HG03342 (cell line): ENCODE measurements around the gene ATP8A2.

Source experiments
- ATAC-seq: cut with Tn5 transposase; IDR thresholded peaks from one replicate; pipeline ENCODE4 v1.9.1; 2021; ENCODE audit warnings: mild to moderate bottlenecking, moderate library complexity; ENCODE audit not compliant: unreplicated experiment

The ATP8A2 gene

DNA sequence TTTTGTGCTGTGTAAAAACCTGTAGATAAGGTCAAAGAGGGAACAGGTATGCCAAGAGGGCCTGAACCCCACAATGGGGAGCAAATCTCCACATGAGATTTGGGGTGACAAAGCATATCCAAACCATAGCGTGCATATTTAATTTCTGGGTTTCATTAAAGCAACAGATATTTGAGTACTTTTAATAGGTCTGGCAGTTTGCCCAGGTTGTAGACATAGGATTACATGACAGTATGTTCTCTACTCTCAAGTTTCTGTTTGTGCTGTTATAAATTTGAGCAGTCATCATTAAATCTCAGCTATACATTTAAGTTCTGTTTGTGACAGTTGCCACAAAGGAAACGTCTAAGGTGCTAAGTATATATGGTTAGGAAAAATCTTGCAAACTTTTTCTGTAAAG lies 236.4 kb downstream of the ATP8A2 start:
- no peak for ATAC-seq

DNA sequence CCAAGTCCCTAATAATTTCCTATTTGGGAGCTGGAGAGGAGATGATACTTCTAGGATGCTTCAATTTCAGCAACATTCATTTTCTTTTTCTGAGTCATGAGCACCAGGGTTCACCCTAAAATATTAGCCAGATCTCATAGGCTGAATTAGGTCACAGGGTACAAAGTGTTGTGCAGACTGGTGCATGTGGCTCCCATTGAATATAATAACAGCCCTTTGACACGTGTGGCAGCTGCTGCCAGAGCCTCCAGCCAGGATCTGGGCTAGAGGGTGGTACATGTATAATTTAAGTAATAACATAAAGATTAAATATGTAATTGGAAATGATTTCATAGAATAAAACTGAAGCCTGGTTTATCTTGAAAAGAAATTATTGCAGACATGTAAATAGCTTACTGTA lies 244.9 kb downstream of the ATP8A2 start:
- no peak for ATAC-seq

DNA sequence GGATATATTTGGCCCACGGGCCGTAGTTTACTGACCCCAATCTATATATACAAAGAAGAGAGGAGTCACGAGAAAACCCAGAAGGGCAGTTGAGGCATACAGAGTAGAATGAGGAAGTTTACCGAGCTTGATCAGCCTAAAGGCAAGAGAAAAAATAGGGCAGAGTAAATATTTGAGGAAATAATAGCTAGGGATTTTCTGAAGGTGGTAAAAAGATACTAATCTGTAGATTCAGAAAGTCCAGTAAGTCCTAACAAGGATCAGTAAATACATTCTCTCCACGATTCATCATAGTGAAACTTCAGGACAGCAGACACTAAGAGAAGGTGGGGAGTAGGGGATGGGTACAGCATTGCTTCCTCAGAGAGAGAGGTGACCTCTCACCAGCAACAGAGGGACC lies 248.1 kb downstream of the ATP8A2 start:
- ATAC-seq = no peak

DNA sequence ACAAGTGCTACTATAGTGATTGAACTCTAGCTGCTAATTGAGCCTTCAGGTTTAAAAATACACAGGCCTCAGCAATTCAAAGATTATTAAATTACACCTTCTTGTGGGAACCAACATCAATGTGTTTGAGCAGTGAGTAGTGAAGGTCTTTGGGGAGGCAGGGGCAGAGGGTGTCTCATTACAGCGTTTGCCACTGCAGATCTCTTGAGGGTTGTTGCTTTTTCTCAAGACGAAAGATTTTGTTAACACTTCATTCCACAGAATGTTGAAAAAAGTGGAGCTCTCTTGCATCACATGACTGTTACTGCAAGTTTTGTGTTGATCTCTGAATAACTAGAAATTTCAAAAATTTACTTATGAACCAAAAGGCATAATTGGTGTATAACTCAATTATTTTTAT lies 253.6 kb downstream of the ATP8A2 start:
- ATAC-seq = no peak

DNA sequence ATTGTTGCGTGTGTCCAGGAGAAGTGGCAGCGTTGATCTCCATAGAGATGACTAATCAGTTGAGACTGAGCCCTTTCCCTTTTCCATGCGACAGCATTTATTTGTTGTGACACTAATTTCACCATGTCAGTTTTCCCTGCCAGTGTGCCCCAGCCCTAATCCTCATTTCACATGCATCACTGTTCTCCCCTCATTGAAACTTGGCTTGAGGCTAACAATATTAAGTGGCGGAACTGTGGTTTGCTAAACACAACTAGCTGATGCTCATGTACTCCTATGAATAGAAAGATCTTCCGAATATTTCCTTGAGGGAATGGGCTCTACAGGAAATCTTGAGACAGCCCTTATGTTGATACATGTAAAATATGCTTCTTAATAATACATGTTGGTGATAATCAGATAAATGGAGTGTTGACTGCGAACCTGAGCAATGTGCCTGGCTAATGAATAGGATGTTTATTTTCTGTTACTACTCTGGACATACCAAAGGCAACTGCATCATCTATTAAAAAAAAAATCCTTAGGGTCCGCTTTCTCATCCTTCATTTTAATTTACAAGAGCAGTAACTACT lies 258.6 kb downstream of the ATP8A2 start:
- no peak for ATAC-seq

DNA sequence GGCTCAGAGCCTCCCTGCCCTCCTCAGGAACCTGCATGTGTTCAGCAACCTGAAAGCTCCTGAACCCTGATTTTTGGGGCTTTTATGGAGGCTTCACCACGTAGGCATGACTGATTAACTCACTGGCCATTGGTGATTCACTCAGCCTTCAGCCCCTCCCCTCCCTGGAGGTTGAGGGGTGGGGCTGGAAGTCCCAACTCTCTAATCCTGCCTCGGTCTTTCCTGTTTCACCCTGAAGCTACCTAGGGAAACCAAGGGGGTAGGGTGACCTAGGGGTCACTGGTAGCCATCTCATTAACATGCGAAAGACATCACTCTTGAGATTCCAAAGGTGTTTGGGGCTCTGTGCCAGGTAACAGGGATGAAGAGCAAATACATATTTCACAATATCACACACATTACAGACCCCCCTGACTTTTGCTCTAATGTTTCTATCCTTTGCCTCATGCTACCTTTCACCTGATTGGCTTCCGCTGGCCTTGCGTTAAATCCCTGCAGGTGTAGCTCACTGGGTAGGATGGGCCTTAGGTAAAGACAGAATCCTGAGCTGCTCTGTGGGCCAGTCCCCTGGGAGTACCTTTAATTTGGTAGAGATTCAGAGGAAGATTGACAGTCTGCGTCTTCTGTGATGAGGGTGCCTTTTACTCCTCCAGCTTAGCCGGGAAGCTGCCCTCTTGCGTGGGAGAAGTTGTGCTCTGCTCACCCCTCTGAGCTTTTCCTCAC lies 260.6 kb downstream of the ATP8A2 start:
- no peak for ATAC-seq

DNA sequence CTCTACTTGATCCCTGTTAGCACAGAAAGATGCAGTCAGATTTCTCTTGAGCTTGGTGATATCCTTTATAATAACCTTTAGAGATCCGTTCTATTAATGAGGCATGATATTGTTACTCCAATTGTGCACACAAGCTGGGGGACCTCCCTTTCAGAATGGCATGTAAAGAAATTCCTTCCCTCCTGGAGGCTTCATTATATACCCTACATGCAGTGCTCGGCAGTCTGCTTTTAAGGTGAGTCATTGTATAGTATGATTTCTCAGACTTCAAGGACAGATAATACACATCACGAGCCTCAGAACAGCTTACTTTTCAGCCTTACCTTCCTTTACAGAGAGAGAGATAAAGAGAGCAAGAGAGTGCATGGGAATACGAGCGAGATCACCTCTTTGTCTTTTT lies 261.3 kb downstream of the ATP8A2 start:
- no peak for ATAC-seq

DNA sequence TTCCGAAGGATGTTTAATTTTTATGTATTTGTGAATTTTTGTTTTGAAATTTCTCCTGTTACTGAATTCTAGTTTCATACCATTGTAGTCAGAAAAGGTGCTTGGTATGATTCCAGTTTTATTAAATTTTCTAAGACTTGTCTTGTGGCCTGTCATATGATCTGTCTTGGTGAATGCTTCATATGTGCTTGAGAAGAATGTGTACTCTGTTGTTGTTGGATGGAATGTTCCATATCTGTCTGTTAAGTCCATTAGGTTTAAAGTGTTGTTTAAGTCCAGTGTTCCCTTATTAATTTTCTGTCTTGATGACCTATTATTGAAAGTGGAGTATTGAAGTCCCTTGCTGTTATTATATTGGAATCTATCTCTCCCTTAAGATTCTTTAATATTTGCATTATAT lies 273.9 kb downstream of the ATP8A2 start:
- no peak for ATAC-seq

DNA sequence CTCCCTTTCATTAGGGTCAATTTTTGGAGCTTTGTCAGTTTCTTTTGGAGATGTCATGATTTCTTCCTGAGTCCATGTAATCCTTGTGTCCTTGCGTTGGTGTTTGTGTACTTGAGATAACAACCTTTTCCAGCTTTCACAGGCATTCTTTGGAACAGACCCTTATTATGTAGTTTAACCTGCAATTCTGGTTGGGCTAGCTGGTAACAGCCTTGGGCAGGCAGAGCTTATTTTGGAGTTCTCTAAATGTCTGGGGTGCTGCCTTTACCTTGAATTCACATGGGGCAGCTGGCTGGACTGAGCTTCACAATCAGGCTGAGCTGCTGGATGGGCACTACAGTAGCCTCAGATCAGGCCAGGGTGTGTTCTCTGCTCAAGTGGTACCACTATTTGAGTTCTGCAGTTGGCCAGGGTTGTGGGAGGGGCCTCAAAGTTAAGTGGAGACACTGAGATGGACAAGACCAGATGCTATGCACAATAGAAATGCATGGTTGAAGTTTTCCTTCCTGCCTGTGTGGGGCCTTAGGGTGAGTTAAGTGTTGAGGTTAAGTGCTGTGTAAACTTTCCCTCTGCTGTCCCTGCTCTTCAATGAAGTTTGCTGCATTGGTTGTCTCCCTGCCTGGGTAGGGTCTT lies 277.3 kb downstream of the ATP8A2 start:
- no peak for ATAC-seq

DNA sequence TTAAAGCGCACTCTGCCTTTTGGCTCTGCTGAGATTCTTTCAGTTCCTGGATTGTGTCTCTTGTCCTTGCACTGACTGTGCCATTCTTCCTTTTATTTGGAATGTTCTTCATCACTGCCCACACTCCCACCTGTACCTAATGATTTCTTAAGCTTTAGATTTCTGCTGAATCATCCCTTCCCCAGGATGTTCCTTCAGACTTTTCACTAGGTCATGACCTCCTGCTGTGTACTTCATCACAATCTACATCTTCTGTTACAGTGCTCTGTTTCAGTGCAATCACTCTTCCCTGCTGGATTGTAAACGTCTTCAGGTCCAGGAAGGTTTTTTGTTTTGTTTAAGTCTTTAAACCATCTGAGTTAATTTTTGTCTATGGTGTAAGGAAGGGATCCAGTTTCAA lies 281.0 kb downstream of the ATP8A2 start:
- ATAC-seq = no peak

DNA sequence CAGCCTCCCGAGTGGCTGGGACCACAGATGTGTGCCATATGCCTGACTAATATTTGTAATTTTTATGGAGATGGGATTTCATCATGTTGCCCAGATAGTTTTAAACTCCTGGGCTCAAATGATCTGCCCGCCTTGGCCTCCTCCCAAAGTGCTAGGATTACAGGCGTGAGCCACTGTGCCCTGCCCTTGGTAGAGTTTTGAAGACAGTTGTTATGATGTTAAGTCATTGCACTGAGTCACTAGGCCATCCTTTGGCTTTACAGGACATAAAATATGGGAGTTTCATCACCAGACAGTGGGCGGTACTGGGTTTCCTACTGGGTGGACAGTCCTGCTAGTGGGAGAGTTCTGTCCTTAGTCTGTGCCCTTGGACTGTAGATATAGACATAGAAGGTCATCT lies 282.5 kb downstream of the ATP8A2 start:
- ATAC-seq = no peak

DNA sequence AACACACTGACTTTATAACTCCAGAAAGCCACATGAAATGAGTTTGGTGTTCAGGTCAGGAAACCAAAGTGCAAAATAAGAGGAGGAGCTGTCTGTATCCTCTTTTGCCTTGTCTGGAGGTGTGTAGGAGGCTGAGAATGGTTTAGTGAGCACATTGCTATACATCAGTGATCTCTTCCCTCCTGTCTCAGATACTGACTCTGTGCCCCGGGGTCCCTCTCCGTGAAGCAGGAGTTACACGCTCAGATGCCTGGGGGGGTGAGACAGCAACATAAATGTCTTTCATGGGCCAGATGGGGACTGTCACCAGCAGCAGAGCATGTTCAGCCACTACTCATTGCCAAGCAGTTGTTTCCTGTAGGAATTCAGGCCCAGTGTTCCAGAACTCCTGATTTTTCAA lies 285.4 kb downstream of the ATP8A2 start:
- ATAC-seq = no peak

DNA sequence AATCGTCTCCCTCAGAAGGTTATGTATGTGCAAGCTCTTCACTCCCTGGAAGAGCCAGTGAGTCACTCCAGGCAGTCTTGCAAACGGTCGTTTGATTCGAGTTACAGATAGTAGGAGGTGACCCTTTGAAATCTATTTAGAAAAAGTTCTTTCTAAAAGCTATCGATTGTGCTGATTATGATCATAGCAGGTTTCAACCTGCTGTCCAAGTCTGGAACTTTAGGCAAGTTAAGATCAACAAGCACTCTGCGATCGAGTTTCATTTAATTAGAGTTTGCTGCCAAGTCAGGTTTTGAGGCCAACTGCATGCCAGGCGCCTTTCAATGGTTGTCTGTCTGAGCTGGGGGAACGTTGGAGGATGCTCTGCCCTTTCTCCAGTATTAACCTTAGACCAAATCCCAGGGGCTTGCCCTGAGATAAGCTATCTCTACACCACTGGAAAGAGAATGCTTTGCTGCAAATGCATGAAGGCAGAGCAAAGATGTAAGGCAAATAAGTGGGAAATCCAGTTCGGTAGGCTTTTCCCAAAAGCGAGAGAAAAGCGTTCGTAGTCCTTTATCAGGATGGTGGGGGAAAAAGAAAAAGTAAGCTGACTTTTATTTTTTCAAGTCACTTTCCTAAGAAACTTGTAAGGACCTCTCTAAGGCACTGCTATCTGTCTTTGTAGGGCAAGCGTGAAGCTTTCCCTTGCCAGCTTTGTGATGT lies 287.5 kb downstream of the ATP8A2 start:
- ATAC-seq = no peak

DNA sequence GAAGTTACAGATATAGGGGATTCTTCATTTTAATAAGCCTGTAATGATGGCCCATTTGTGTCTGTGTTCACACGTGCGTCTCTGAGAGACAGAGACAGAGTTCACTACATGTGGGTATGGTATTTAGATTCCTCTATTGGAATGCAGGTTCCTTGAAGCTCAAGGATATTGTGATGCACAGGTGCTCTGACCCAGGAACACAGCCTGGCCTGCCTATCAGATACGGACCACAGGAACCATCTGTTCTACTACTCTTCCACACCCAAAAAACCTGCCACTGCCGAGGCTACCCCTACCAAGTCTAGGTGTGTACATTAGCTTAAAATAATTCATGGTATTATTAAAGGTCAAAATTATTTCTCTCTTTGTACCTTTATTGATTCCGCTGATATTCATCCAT lies 289.2 kb downstream of the ATP8A2 start:
- ATAC-seq = no peak

DNA sequence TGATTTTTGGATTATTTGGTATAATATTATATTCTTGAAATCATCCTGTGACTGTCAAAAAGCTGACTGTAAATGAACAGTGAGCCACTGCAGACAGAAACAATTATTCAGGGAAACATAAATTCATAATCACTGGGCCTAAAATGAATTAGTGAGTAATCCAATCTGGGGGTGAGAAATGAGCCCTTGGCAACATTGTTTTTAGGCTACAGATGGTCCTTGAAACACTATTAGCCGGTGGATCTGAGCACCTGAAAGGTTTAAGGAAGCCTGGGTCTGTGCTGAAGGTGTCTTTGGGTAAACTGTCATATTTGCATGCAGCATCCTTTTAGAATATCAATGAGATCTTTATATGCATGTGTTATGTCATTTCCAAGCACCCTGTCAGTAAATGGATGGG lies 290.7 kb downstream of the ATP8A2 start:
- no peak for ATAC-seq

DNA sequence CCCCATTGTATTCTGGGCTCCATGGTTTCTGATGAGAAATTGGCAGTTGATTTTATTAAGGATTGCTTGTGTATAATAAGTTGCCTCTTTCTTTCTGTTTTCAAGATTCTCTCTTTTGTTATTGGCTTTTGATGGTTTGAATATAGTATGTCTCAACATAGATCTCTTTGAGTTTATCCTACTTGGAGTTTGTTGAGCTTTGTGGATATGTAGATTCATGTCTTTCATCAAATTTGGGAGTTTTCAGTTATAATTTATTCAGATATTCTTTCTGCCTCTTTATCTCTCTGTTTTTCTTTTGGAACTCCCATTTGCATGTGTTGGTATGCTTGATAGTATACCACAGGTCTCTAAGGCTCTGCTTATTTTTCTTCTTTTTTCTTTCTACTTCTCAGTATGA lies 296.6 kb downstream of the ATP8A2 start:
- no peak for ATAC-seq

DNA sequence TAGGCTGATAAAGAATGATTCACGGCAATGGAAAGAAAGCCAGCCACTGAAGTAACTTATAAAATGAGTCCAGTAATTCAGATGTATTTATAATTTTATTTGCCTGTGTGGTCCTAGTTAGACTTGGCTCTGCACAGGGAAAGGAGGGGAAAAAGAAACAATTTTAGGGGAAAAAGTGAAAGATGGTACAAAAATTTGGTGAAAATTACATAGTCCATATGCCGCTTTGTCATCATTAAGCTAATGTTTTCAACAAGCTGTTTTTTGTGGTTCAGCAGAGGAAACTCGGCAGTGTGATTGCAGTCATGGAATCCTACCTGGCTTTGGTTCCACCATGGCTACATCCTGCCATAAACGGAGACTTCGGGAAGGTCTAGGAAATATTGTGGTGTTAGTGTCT lies 301.9 kb downstream of the ATP8A2 start:
- ATAC-seq = no peak

DNA sequence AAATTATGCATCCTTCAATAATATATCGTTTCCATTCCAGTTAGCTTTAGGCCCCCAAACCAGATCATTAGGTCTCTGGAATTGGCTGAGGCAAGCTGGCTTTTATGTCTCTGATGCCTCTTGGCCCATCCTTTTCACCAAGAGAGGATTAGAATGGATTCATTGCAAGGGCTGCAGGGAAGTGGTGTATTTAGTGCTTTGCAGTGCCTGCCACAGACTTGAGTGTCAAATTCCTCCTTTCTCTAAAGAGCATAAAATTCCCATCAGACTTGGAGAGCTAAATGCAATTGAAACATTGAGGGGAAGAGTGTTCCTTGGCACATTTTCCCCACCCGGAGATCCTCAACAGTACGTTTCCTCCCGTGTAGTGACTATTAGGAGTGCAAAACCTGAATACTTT lies 302.6 kb downstream of the ATP8A2 start:
- no peak for ATAC-seq

DNA sequence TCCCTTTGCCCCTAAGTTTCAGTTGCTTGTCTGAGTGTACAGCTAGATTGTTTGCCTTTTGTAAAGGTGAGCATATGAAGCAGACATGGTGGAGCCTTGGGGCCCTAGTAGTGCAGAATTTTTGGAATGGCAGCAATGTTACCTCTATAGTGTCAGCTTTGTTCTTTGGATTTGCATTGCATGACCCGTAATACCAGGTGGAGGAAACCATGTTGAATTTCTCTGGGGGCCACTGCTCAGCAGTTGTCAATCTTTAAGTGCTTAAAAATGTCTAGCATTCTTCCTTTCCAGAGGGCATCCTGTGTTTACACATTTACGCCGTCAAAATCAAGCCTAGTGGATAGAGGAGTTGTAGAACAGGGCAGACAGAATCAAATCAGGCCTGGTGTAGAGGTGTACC lies 303.3 kb downstream of the ATP8A2 start:
- ATAC-seq = no peak

DNA sequence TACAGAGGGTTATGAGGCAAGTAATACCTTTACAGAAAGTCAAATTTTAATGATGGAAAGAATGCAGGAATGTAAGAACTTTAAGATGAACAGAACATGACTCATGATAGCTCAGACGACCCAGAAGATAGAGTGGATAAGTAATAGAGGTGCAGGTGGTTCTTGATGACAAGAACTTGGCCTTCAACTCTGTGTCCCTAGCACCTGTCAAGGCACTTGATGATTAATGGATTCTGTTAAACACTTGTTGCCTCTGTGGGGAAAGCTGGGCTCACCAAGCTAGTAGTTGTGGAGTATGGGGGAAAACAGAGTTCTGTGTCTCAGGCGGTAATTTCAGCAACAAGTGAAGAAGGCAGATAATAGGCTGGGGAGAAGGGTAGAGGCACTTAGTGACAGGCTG lies 306.2 kb downstream of the ATP8A2 start:
- no peak for ATAC-seq

DNA sequence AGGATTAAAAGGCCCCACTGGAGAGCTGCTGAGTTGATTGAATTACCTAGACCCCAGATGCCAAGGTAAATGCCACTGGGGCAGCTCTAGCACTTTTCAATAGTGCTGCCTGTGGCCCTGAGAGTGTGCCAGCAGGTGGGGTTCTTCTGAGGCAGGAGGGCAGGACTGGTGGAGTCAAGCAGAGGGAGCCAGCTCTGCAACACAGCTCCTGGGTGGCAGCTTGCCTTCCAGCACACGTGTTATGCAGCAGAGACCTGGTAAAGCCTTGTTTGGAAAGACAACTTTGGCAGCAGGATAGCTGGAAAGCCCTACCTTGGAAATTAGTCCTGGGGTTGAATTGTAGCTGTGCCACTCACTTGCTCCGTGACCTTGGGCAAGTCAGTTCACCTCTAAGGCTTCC lies 306.6 kb downstream of the ATP8A2 start:
- no peak for ATAC-seq

DNA sequence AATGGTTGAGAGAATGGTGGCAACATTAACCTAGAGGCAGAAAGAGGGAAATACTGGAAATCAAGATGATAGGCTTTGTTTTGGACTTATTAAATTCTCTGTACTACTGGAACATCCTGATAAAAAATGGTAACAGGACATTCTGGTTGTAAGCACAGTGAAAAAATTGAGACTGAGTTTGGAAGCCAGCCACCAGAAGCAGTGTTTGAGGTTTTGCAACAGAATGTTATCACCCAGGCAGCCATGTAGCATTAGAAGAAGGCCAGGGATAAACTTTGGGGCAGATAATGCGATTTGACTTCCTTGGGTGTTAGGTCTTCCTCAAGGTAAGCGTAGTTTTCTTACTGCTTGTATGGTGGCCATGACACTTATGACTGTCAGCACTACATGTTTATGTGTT lies 307.4 kb downstream of the ATP8A2 start:
- ATAC-seq = no peak
